Measurements from ENCODE around the gene PHF12. TPM values are rescaled to one million over a fixed set of nuclear protein-coding genes. Genes with fewer than 3 reads are reported as not detected.
"Not testable (repeated sequence)": the region's sequence is repeated elsewhere in the genome, so short reads cannot be mapped to it uniquely, and the experiment has no call there.

Gene PHF12
- total and polyA plus RNA-seq, 2 of the 8 experiments (the other 6 are each of a cell fraction or from before 2014, with no cell fraction given), result 38.8 to 65.7 TPM

- not testable (repeated sequence) for H3K9me3 ChIP-seq (ENCODE audit: insufficient read depth in 2 of 2, low read depth in 1 of 2, low read length in 1 of 2); H4K20me1 ChIP-seq (replicated peaks in 1 of 2; ENCODE audit: control insufficient read depth in 1 of 2, insufficient read depth in 2 of 2, low read length in 2 of 2); H2BK120ac ChIP-seq (replicated peaks; ENCODE audit: low read depth, low read length); H2BK15ac ChIP-seq (ENCODE audit: low read length); H3K4me1 ChIP-seq (replicated peaks in 1 of 4; ENCODE audit: control insufficient read depth in 3 of 4, insufficient read depth in 4 of 4, low read length in 3 of 4); H3K23me2 ChIP-seq (ENCODE audit: low read depth, low read length); H2AFZ ChIP-seq (ENCODE audit: low read length); H3K27me3 ChIP-seq (replicated peaks in 1 of 4; ENCODE audit: control insufficient read depth in 3 of 4, extremely low read depth in 1 of 4, insufficient read depth in 3 of 4, low read length in 3 of 4); H2BK20ac ChIP-seq (ENCODE audit: low read length); H4K8ac ChIP-seq (ENCODE audit: extremely low read depth, insufficient read depth, low read length); H3K9ac ChIP-seq (replicated peaks in 1 of 4; ENCODE audit: extremely low read depth in 1 of 4, low read depth in 3 of 4, low read length in 3 of 4); H4K5ac ChIP-seq (ENCODE audit: insufficient read length, low read depth, low read length); H3K23ac ChIP-seq (ENCODE audit: insufficient read length); H3K79me2 ChIP-seq (ENCODE audit: control insufficient read depth in 1 of 2, insufficient read depth in 2 of 2, low read length in 2 of 2); H3K4me3 ChIP-seq (ENCODE audit: extremely low read depth in 1 of 4, insufficient read depth in 2 of 4, low read depth in 3 of 4, low read length in 4 of 4); H3K27ac ChIP-seq (ENCODE audit: low read depth, low read length); H3K14ac ChIP-seq (ENCODE audit: insufficient read length); FAIRE-seq; H3K18ac ChIP-seq (ENCODE audit: extremely low read depth, low read length); H3K79me1 ChIP-seq (ENCODE audit: low read depth, low read length); H3K56ac ChIP-seq (replicated peaks; ENCODE audit: insufficient read length, low read depth, low read length); DNase-seq (ENCODE audit: low read depth in 1 of 2, low spot score in 2 of 2); H3K4me2 ChIP-seq (ENCODE audit: insufficient read depth in 1 of 2, low read depth in 2 of 2, low read length in 2 of 2)
- peak overlapping the region; percentile 29 for H4K91ac ChIP-seq (replicated peaks; ENCODE audit: insufficient read length, low read length)
- H2BK12ac ChIP-seq (ENCODE audit: low read depth, low read length), result peak overlapping the region; percentile 63; the same call in 1 of the 2 replicates
- peak overlapping the region; percentile 68 for H2AK5ac ChIP-seq (ENCODE audit: low read depth, low read length)
- peak overlapping the region; percentile 87 for H3K4ac ChIP-seq (replicated peaks; ENCODE audit: insufficient read length, low read depth, low read length)
- 83% methylated on average over 5 of the region's 5 CpGs; no CpG with 5 or more reads in 1 of the 2 experiments for WGBS, 2 experiments (ENCODE audit: extremely low coverage in 1 of 2, insufficient coverage in 1 of 2, insufficient read length in 1 of 2, insufficient replicate concordance in 2 of 2, low coverage in 1 of 2, low lambda C conversion rate in 2 of 2, missing lambda C conversion rate in 1 of 2)
- H2BK5ac ChIP-seq (ENCODE audit: low read depth, low read length), result 0 out of 2 replicates have a peak overlapping the region, but pooled peaks have one; percentile 9
- POLR2A ChIA-PET (ENCODE audit: partially characterized antibody), result interaction anchor here (0.8 to 7.7 kb wide), 5 partner anchors 9 to 274 kb away, joined by 4 to 71 read pairs (median 4); partner anchors contain the start of genes NEK8 and TLCD1
- CTCF ChIA-PET (ENCODE audit: partially characterized antibody), result interaction anchor here (0.6 to 5.6 kb wide), 19 partner anchors 9 to 217 kb away, joined by 3 to 45 read pairs (median 3); partner anchors contain the start of genes NEK8 and TLCD1
- peaks cover 21 to 29% (median 26%) of the 10 kb centered on the region in 4 experiments; a peak in 7 of 8 replicates for H3K36me3 ChIP-seq (ENCODE audit: control insufficient read depth in 2 of 4, insufficient read depth in 4 of 4, low read length in 3 of 4)
Measured at GRCh38 chr17:28903546-28903841, 47.8 kb downstream of the PHF12 start.
